H1 (cell line): Measurements from ENCODE around the gene ZFP90. TPM values are rescaled to one million over a fixed set of nuclear protein-coding genes. Genes with fewer than 3 reads are reported as not detected.

Experiments used
- CTCF ChIA-PET: fragments of 300-600 bp; sonication (Branson Sonifier 250); formaldehyde crosslinking; loops from one replicate; lab custom pipeline; 2021; ENCODE audit not compliant: partially characterized antibody; lab: Charles Lee
- POLR2A ChIA-PET: fragments of 300-600 bp; sonication (Branson Sonifier 250); formaldehyde crosslinking; loops from one replicate; lab custom pipeline; 2021; ENCODE audit warnings: inconsistent platforms; ENCODE audit not compliant: partially characterized antibody; lab: Charles Lee
- DNase-seq, 2 experiments: peaks; one replicate each; pipeline versions ENCODE4 v3.0.0 to v3.0.0-alpha.2; 2010 to 2022; ENCODE audit warnings: low spot score in 2 of 2, low read depth in 1 of 2, mixed read lengths in 1 of 2
- FAIRE-seq: peaks from 2 replicates; lab custom pipeline; 2011; peaks lifted over from hg19 to GRCh38; lab: Jason Lieb, UNC
- H2AFZ ChIP-seq: 2 replicates; pipeline ENCODE4 v1.8.1; 2012; ENCODE audit warnings: low read length, inconsistent platforms
- H2AK5ac ChIP-seq: 2 replicates; pipeline ENCODE4 v1.6.1; 2013; ENCODE audit warnings: low read depth, low read length
- H2BK120ac ChIP-seq: replicated peaks from 2 replicates; pipeline ENCODE3; 2013; ENCODE audit warnings: low read depth, low read length, inconsistent platforms
- H2BK12ac ChIP-seq: 2 replicates; pipeline ENCODE4 v1.6.1; 2013; ENCODE audit warnings: low read depth, low read length
- H2BK15ac ChIP-seq: 2 replicates; pipeline ENCODE4 v1.6.1; 2013; ENCODE audit warnings: low read length
- H2BK20ac ChIP-seq: 2 replicates; pipeline ENCODE4 v1.6.1; 2013; ENCODE audit warnings: low read length
- H2BK5ac ChIP-seq: 2 replicates; pipeline ENCODE4 v1.6.1; 2013; ENCODE audit warnings: low read depth, low read length
- H3K14ac ChIP-seq: 2 replicates; pipeline ENCODE4 v1.6.1; 2013; ENCODE audit warnings: inconsistent platforms; ENCODE audit not compliant: insufficient read length
- H3K18ac ChIP-seq: 2 replicates; pipeline ENCODE4 v1.6.1; 2013; ENCODE audit warnings: low read length; ENCODE audit errors: extremely low read depth
- H3K23ac ChIP-seq: 2 replicates; pipeline ENCODE4 v1.6.1; 2013; ENCODE audit warnings: inconsistent platforms; ENCODE audit not compliant: insufficient read length
- H3K23me2 ChIP-seq: 2 replicates; pipeline ENCODE4 v1.6.1; 2013; ENCODE audit warnings: low read depth, low read length
- H3K27ac ChIP-seq: 2 replicates; pipeline ENCODE4 v1.6.1; 2011; ENCODE audit warnings: low read depth, low read length, inconsistent platforms
- H3K27me3 ChIP-seq, 4 experiments: replicated peaks in 1 of 4; 1 replicate in 1 of 4; 2 replicates in 3 of 4; pipeline versions ENCODE4 v1.6.1 to v1.8.1; 2011 to 2013; ENCODE audit warnings: low read length in 3 of 4, mild to moderate bottlenecking in 3 of 4, inconsistent platforms in 2 of 4, mixed read lengths in 2 of 4, moderate library complexity in 1 of 4; ENCODE audit not compliant: control insufficient read depth in 3 of 4, insufficient read depth in 3 of 4; ENCODE audit errors: extremely low read depth in 1 of 4
- H3K36me3 ChIP-seq, 4 experiments: 2 replicates each; pipeline versions ENCODE4 v1.6.1 to v1.8.1; 2011 to 2013; ENCODE audit warnings: mild to moderate bottlenecking in 4 of 4, low read length in 3 of 4, moderate library complexity in 2 of 4, control low read depth in 1 of 4, inconsistent platforms in 1 of 4; ENCODE audit not compliant: insufficient read depth in 4 of 4, control insufficient read depth in 2 of 4
- H3K4ac ChIP-seq: replicated peaks from 2 replicates; pipeline ENCODE3; 2013; ENCODE audit warnings: low read length, low read depth, mixed read lengths, inconsistent platforms; ENCODE audit not compliant: insufficient read length
- H3K4me1 ChIP-seq, 4 experiments: replicated peaks in 1 of 4; 1 replicate in 1 of 4; 2 replicates in 3 of 4; pipeline versions ENCODE4 v1.6.1 to v1.8.1; 2011 to 2013; ENCODE audit warnings: low read length in 3 of 4, inconsistent platforms in 2 of 4, mixed read lengths in 1 of 4; ENCODE audit not compliant: insufficient read depth in 4 of 4, control insufficient read depth in 3 of 4
- H3K4me2 ChIP-seq, 2 experiments: 2 replicates each; pipeline versions ENCODE4 v1.6.1 to v1.8.1; 2011 to 2013; ENCODE audit warnings: low read depth in 2 of 2, low read length in 2 of 2, control low read depth in 1 of 2, inconsistent platforms in 1 of 2, mild to moderate bottlenecking in 1 of 2; ENCODE audit not compliant: insufficient read depth in 1 of 2
- H3K4me3 ChIP-seq, 4 experiments: fragments of 200-600, 300-600 bp in 1 of 4; sonication (generic), shearing (Covaris generic), sonication (Bioruptor Twin) in 1 of 4; 2 replicates each; pipeline versions ENCODE4 v1.5.1 to v1.8.1; 2011 to 2016; ENCODE audit warnings: low read length in 4 of 4, low read depth in 3 of 4, control low read depth in 2 of 4, inconsistent platforms in 2 of 4, mild to moderate bottlenecking in 2 of 4, mixed read lengths in 1 of 4, moderate library complexity in 1 of 4; ENCODE audit not compliant: insufficient read depth in 2 of 4; ENCODE audit errors: extremely low read depth in 1 of 4
- H3K56ac ChIP-seq: replicated peaks from 2 replicates; pipeline ENCODE3; 2013; ENCODE audit warnings: low read depth, mild to moderate bottlenecking, mixed read lengths, low read length, inconsistent platforms; ENCODE audit not compliant: insufficient read length
- H3K79me1 ChIP-seq: 2 replicates; pipeline ENCODE4 v1.6.1; 2013; ENCODE audit warnings: low read depth, low read length, control low read depth
- H3K79me2 ChIP-seq, 2 experiments: 2 replicates each; pipeline versions ENCODE4 v1.6.1 to v1.8.1; 2012 to 2013; ENCODE audit warnings: low read length in 2 of 2, mild to moderate bottlenecking in 2 of 2, inconsistent platforms in 1 of 2; ENCODE audit not compliant: insufficient read depth in 2 of 2, control insufficient read depth in 1 of 2
- H3K9ac ChIP-seq, 4 experiments: replicated peaks in 1 of 4; 1 replicate in 1 of 4; 2 replicates in 3 of 4; pipeline versions ENCODE4 v1.6.1 to v1.8.1; 2011 to 2013; ENCODE audit warnings: low read depth in 3 of 4, low read length in 3 of 4, control low read depth in 2 of 4, mild to moderate bottlenecking in 2 of 4, moderate library complexity in 2 of 4, inconsistent platforms in 1 of 4; ENCODE audit errors: extremely low read depth in 1 of 4
- H3K9me3 ChIP-seq, 2 experiments: 2 replicates each; pipeline versions ENCODE4 v1.6.1 to v1.8.1; 2012 to 2013; ENCODE audit warnings: mild to moderate bottlenecking in 2 of 2, moderate library complexity in 2 of 2, control low read depth in 1 of 2, inconsistent platforms in 1 of 2, low read depth in 1 of 2, low read length in 1 of 2, mixed read lengths in 1 of 2; ENCODE audit not compliant: insufficient read depth in 2 of 2
- H4K20me1 ChIP-seq, 2 experiments: replicated peaks in 1 of 2; 2 replicates each; pipeline versions ENCODE3 to v1.8.1; 2011 to 2013; ENCODE audit warnings: inconsistent platforms in 2 of 2, low read length in 2 of 2, mild to moderate bottlenecking in 1 of 2; ENCODE audit not compliant: insufficient read depth in 2 of 2, control insufficient read depth in 1 of 2
- H4K5ac ChIP-seq: 2 replicates; pipeline ENCODE4 v1.6.1; 2013; ENCODE audit warnings: low read length, low read depth, mixed read lengths, inconsistent platforms; ENCODE audit not compliant: insufficient read length
- H4K8ac ChIP-seq: 2 replicates; pipeline ENCODE4 v1.8.0; 2013; ENCODE audit warnings: mild to moderate bottlenecking, moderate library complexity, low read length, inconsistent platforms; ENCODE audit not compliant: insufficient read depth; ENCODE audit errors: extremely low read depth
- H4K91ac ChIP-seq: replicated peaks from 2 replicates; pipeline ENCODE3; 2013; ENCODE audit warnings: low read length, mixed read lengths, inconsistent platforms; ENCODE audit not compliant: insufficient read length
- CEBPB ChIP-seq: IDR thresholded peaks from 2 replicates; pipeline ENCODE4 v1.6.1; 2012; ENCODE audit warnings: low read depth, low read length
- CHD2 ChIP-seq: IDR thresholded peaks from 2 replicates; pipeline ENCODE4 v1.6.1; 2012; ENCODE audit warnings: low read length, improper control_type of control experiment
- E2F6 ChIP-seq: IDR thresholded peaks from 2 replicates; pipeline ENCODE4 v1.6.1; 2012; ENCODE audit warnings: inconsistent platforms
- GTF2F1 ChIP-seq: IDR thresholded peaks from 2 replicates; pipeline ENCODE4 v1.6.1; 2012; ENCODE audit warnings: low read depth, low read length, improper control_type of control experiment, borderline replicate concordance
- HDAC2 ChIP-seq, 2 experiments: fragments of 300-600 bp in 1 of 2; sonication (generic) in 1 of 2; IDR thresholded peaks; 2 replicates each; pipeline ENCODE4 v1.6.1; 2011 to 2012; ENCODE audit warnings: low read depth in 2 of 2, low read length in 2 of 2, mild to moderate bottlenecking in 2 of 2, moderate library complexity in 2 of 2, borderline replicate concordance in 1 of 2, inconsistent platforms in 1 of 2
- HDAC6 ChIP-seq: IDR thresholded peaks from one replicate; pipeline ENCODE4 v1.7.1; 2012; ENCODE audit warnings: low read depth, mild to moderate bottlenecking, inconsistent platforms, low read length, moderate library complexity
- MAX ChIP-seq: IDR thresholded peaks from 2 replicates; pipeline ENCODE4 v1.6.1; 2012; ENCODE audit warnings: inconsistent platforms
- NANOG ChIP-seq: IDR thresholded peaks from 2 replicates; pipeline ENCODE4 v1.6.1; 2011; ENCODE audit warnings: low read length, low read depth, mild to moderate bottlenecking, inconsistent platforms; ENCODE audit not compliant: insufficient read depth, poor library complexity, severe bottlenecking
- SIN3A ChIP-seq, 2 experiments: IDR thresholded peaks in 1 of 2; conservative IDR thresholded peaks in 1 of 2; 2 replicates each; pipeline ENCODE4 v1.6.1; 2011 to 2012; ENCODE audit warnings: low read length in 2 of 2, improper control_type of control experiment in 1 of 2, low read depth in 1 of 2, mild to moderate bottlenecking in 1 of 2
- WGBS, 2 experiments: shearing (Covaris generic) in 1 of 2; methylation state at CpG; one replicate each; pipeline versions ENCODE4 v1.1.6 to v1.1.7; 2013 to 2015; ENCODE audit warnings: low lambda C conversion rate in 2 of 2, mixed read lengths in 2 of 2, inconsistent platforms in 1 of 2, low coverage in 1 of 2, missing lambda C conversion rate in 1 of 2; ENCODE audit not compliant: insufficient replicate concordance in 2 of 2, insufficient coverage in 1 of 2, insufficient read length in 1 of 2; ENCODE audit errors: extremely low coverage in 1 of 2, missing lambda C conversion rate in 1 of 2; 5-methylcytosine and 5-hydroxymethylcytosine counted together
- polyA plus RNA-seq, 7 experiments: library from polyadenylated mRNA; depleted of rRNA in 3 of 7; stranded (reverse) in 5 of 7; unstranded in 2 of 7; fragments of >200 nt in 5 of 7; fragments of 200-250 nt in 2 of 7; gene quantifications; 1 replicate in 5 of 7; 2 replicates in 1 of 7; 4 replicates in 1 of 7; pipeline versions ENCODE4 v1.2.1 to v1.2.3, GENCODE V29; 2011 to 2013; ENCODE audit warnings: missing spikeins in 2 of 7, mixed read lengths in 2 of 7
- total RNA-seq: library from RNA; stranded (reverse); fragmentation: NEBNext Ultra II Directional; extraction: Animal tissue kit (Norgen Biotek cat#: 25700); gene quantifications from 2 replicates; pipeline ENCODE4 v1.2.1, GENCODE V29; 2021

Gene ZFP90
- total and polyA plus RNA-seq, 2 of the 8 experiments (the other 6 are each of a cell fraction or from before 2014, with no cell fraction given), result 10.3 to 19.1 TPM

- no peaks in the 10 kb centered on the region for H3K36me3 ChIP-seq
- no peak overlapping the region for H3K27ac ChIP-seq
- peaks cover 0 to 3% (median 3%) of the 10 kb centered on the region in 4 experiments; a peak in 4 of 7 replicates for H3K4me1 ChIP-seq
- no peak overlapping the region for H2BK120ac ChIP-seq
- no peak overlapping the region for H3K23ac ChIP-seq
- H3K9ac ChIP-seq, result no peak overlapping the region
- H3K9me3 ChIP-seq, result peaks cover 0 to 7% of the 10 kb centered on the region in 2 experiments; a peak in 1 of 4 replicates
- peak overlapping the region; percentile 49 to 74; a peak in 2 of 4 replicates for H3K4me2 ChIP-seq
- peaks cover 4 to 21% (median 15%) of the 10 kb centered on the region in 4 experiments for H3K27me3 ChIP-seq
- H2AFZ ChIP-seq, result no peak overlapping the region
- H3K79me2 ChIP-seq, result no peaks in the 10 kb centered on the region
- CTCF ChIA-PET, result interaction anchor here (0.6 to 6.4 kb wide), 43 partner anchors 8 to 319 kb away, joined by 3 to 72 read pairs (median 4); partner anchors contain the start of genes CDH1 and ZFP90
- H3K79me1 ChIP-seq, result no peaks in the 10 kb centered on the region
- no peak overlapping the region for H4K8ac ChIP-seq
- H2AK5ac ChIP-seq, result no peak overlapping the region
- no peak overlapping the region for H3K56ac ChIP-seq
- peak; percentile 74 to 94 for DNase-seq
- no peak overlapping the region; the same call in 1 of the 2 replicates for H3K18ac ChIP-seq
- H2BK15ac ChIP-seq, result no peak overlapping the region
- H3K14ac ChIP-seq, result no peak overlapping the region
- H4K91ac ChIP-seq, result no peak overlapping the region
- POLR2A ChIA-PET, result interaction anchor here (2.0 kb wide), 2 partner anchors 11 to 116 kb away, joined by 5 to 9 read pairs; partner anchors contain the start of genes CDH3 and ZFP90
- WGBS, 2 experiments, result 29% methylated on average over 28 of the region's 29 CpGs; no CpG with 5 or more reads in 1 of the 2 experiments
- H2BK5ac ChIP-seq, result no peak overlapping the region
- peaks cover 7% of the 10 kb centered on the region; the same call in 1 of the 2 replicates for H3K23me2 ChIP-seq
- no peak overlapping the region for H4K5ac ChIP-seq
- no peak overlapping the region for H2BK12ac ChIP-seq
- no peaks in the 10 kb centered on the region for H4K20me1 ChIP-seq
- H3K4ac ChIP-seq, result no peak overlapping the region
- FAIRE-seq, result peak; percentile 84
- H3K4me3 ChIP-seq, result peak overlapping the region in 1 of 4 experiments; percentile 8; a peak in 1 of 8 replicates
- H2BK20ac ChIP-seq, result no peak overlapping the region
- TF ChIP-seq HDAC6 (no peak), GTF2F1 (no peak), NANOG (no peak), CEBPB (0 out of 2 replicates have a peak, but pooled peaks have one; percentile 16), E2F6 (peak; percentile 87), MAX (peak; percentile 92), CHD2 (0 out of 2 replicates have a peak, but pooled peaks have one; percentile 37), HDAC2 (IDR thresholded peaks at IDR 0.05; ENCODE audit: borderline replicate concordance in 1 of 2, low read depth in 2 of 2, low read length in 2 of 2) (no peak), SIN3A (conservative IDR thresholded peaks at IDR 0.05 in 1 of 2, IDR thresholded peaks at IDR 0.05 in 1 of 2; ENCODE audit: low read depth in 1 of 2, low read length in 2 of 2) (0 out of 4 replicates have a peak, but pooled peaks of 1 of the 2 experiments have one; percentile 33)
Measured at GRCh38 chr16:68528686-68529379, 10.3 kb upstream of the ZFP90 start.
